Measurements from ENCODE around the gene PCP4.

DNA sequence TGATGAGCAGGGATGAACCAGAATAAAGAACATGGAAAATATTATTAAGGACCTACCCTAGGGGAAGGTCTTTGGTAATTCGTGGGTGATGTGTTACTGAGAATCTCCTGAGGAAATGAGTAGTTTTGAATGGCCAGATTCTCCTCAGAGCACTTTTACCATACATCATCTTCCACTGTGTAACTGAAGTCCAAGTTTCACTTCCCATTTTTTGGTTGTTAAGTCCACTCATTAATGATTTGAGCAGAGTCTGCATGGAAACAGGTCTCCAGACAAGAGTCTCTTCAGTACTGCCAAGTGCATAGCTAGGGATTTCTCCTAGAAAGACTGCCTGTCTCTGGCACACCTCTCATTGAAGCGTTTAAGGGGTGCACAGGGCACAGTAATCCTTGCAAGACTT lies 48.7 kb upstream of the PCP4 start:
- TF ChIP-seq, protein P1, sequence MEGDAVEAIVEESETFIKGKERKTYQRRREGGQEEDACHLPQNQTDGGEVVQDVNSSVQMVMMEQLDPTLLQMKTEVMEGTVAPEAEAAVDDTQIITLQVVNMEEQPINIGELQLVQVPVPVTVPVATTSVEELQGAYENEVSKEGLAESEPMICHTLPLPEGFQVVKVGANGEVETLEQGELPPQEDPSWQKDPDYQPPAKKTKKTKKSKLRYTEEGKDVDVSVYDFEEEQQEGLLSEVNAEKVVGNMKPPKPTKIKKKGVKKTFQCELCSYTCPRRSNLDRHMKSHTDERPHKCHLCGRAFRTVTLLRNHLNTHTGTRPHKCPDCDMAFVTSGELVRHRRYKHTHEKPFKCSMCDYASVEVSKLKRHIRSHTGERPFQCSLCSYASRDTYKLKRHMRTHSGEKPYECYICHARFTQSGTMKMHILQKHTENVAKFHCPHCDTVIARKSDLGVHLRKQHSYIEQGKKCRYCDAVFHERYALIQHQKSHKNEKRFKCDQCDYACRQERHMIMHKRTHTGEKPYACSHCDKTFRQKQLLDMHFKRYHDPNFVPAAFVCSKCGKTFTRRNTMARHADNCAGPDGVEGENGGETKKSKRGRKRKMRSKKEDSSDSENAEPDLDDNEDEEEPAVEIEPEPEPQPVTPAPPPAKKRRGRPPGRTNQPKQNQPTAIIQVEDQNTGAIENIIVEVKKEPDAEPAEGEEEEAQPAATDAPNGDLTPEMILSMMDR (IDR thresholded peaks at IDR 0.05) = no peak
- no peak for TF ChIP-seq POLR2A (IDR thresholded peaks at IDR 0.05)

All from thyroid gland (tissue), 4 donors.